HG03469 (cell line): Measurements from ENCODE around the gene BCL11A.

Experiments
- ATAC-seq: cut with Tn5 transposase; IDR thresholded peaks from one replicate; pipeline ENCODE4 v1.9.1; 2021; ENCODE audit warnings: mild to moderate bottlenecking, moderate library complexity, moderate number of reproducible peaks; ENCODE audit not compliant: unreplicated experiment

BCL11A gene

DNA sequence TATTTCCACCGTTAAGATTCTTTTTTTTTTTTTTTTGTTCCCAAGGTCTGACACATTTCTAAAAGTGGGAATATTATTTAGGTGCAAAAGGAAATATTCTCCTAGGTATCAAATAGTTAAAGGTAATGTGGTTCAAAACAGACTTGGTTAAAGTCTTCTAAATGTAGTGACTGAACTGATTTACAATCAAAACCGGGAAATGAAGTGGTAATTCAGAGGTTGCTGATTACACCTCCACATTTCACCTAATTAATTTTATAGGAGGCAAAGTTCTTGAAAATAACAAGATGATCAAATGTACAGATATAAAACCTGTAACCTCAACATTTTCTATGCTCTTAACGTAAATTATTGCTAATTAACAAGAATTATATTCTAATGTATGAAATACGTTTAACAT, 5.1 kb downstream of the BCL11A start:
- ATAC-seq, result no peak

DNA sequence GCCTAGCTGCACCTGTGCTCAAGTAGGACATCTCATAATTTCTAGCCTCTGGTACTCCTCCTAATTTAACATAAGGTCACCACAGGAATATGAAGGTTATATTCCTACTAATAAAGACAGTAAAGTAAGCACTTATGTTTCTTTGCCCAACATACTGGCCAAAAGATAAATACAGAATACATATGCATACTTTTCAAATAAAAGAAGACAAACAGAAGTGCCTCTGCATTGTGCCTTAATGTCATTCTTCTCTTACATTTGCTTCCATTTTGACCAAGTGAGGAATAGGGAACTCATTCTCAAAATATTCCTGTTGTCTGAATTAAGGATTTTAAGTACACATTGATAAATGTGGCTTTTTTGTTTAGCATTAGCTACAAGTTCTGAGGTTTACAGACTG, 5.6 kb downstream of the BCL11A start:
- ATAC-seq, result no peak

DNA sequence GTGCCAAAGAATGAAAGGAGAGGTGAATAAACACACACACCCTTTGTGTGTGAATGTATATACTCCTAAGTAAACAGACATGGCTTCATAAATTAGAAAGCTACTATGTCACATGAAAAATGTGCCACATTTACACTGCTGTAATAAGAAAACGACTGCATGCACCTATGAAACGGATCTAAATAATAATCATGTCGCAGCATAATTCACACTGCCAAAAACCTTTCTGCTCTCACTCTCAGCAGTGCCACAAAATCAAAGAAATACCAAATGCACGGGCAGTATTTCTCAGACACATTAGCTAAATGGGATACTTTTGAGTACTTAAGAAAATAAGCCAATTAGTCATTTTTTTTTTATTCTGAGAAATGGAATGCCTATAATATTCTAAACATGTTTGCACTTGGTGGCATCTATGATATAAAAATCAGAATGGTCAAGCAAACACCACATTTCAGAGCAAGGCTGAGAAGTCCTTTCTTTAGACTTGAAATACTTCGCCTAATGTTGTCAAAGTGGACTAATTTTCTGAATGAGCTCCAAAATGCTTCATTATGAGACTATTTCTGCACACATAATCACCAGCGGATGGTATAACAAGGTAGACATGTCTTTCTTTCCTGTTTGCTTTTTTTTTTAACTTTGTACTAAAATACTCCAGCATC, 6.6 kb downstream of the BCL11A start:
- ATAC-seq, result no peak

DNA sequence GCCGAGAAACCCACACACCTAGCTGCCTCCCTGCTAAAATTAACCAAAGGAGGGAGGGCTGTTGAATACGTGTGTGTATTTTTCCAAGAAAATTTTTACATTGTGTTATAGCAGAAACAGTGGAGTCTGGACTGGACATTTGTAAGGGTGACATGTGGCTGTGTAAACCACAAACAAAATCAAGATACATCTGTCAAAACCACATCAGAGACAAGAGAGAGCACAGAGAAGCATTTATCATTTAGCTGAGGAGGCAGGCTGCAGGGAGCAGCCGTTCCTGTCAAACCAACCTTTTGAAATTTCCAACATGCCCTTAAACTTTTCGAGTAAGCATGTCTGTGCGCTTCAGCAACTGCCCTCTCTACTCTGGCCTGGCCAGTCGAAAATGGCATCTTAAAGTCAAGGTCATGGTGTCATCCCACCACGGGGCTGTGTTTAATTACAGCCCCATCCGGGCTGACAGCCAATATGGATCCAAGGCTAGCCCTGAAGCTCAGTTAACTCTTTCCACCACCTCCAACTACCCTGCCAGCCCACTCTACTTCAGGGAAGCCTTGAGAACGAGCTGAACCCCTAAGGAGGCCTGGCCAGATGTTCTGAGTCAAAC, 8.4 kb downstream of the BCL11A start:
- peak; percentile 32 for ATAC-seq

DNA sequence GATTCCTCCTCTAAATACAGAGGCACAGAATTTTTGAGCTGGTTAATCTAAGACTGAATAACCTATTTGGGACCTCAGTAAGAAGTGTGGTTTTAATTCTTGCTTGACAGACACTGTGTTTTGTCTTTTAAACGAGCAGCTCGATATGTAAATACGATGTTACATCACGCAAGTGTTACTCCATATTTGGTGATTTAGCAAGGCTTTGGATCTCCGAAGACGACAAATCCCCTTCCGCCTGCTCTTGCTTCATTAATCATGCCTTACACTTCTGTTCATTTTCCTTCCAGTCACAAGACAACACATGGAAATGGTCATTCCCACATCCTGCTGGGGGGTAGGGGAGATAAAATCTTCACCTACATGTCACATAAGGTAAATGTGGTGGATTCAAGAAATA, 9.4 kb downstream of the BCL11A start:
- ATAC-seq, result no peak

DNA sequence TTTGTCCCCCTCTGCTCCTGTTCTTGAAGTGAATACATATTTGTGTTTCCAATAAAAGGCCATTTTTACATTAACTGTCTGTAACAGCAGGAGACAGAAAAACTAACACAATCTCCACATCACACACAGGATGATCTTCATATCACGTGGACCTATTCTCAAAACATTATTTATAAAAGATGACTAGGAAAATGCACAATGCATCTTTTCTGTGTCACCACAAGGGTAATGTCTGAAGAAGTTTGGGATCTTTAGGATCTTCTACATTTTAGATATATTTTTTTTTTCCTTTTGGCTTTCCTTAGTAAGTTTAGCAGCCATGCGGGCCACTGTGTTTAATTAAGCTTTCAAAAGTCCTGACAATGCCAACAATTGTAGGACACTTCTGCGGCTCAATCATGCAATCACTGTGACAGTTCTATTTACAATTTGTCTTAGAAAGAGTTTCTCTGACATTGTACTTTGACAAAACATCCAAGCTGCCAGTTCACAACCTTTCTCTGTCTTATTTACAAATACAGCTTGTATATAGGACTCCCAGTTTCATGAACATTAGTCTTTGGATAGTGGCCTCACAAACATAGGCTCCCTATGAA, 12.3 kb downstream of the BCL11A start:
- ATAC-seq, result no peak

DNA sequence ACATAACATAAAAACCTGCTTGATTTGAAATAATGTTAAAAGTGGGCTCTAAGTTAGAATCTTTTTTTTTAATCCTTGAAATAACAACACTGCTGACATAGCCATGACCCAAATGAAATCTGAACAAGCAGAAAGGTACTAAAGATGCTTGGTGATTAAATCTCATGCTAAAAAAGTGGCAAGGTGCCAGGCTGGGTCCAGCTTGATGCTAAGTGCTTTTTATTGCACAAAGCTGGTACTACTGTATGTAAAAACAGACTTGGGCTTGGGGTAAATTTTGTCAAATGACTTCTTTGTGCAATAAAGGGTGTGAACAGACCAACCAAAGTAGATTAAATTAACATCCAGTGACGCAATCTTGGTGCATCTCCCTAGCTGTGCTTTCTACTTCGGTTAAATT, 13.4 kb downstream of the BCL11A start:
- no peak for ATAC-seq

DNA sequence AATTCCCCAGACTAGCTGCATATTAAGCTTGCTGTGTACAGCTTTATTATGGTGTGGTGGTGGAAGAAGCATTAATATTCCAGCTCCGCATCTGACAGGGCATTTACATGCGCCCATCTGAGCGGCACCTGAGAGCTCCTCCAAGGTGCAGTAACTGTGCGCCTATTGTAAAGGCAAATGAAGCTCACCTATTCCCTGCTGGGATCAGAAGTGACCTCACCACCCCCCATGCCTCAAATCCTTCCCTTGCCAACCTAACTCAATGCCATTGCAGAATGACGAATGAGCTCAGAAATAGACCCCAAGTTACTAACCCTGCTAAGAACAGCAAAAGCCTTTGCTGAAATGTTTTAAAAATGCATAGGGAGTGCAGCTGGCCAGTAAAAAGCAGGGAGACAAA, 14.3 kb downstream of the BCL11A start:
- ATAC-seq, result no peak

DNA sequence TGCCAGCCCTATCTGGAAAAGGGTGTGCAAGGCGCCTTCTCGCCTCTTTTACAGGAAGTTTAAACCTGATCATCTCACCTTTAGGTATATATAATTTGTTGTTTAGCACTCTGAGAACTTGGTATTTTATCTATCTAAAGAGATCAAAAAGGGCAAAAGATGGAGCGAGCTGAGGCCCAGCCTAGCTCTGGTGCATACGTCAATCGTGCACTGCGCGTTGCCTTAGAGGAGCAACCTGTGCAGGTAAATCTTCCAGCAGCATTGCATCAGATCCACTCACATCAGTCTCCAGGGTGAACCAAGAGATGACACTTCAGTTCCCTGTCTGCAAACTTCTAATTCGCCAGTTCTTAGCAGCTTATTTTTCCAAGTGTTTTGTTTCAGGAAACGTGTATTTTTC, 15.4 kb downstream of the BCL11A start:
- no peak for ATAC-seq

DNA sequence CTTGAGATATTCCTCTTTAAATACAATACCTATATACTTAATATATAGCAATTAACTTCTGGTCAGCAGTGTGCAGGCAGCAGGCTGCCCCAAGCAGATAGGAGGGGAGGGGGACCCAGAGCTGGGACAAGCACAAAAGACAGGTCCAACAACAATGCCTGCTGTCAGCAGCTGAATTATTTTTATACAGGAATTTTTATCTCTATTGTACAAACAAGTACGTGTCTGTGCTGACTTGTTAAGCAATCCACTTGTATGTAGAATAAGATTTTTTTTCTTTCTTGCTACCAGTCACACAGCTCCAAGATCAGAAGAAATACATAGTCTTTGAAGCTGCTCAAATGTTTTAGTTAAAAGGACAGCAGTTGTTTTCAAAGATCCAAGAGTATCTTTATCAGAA, 16.7 kb downstream of the BCL11A start:
- ATAC-seq, result no peak

DNA sequence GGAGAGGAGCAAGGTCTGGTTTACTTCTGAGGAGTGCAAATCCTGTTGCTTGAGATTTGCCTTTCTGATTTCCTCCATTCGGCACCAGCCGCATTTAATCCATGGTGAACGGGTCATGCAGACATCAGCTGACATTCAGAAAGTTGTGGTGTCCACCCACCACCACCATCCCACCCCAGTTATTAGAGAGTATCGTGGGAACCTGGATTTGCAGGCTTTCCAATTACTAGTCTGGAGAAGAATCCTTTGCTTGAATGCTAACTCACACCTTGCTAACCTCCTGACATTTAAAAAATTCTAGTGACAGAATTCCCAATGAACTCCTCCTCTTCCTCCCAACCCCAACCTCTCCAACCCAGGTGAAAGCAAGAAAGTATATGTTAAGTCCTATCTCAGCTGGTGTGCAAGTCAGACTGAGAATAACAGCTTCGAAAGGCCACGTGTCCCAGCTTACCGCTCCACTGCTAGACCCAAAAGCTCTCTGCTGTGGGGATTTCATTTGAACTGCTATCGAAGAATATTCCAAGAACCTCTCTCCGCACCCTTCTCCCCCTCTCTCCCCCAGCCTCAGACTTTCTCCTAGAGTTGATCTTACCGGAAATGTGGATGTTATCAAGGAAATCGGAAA, 17.7 kb downstream of the BCL11A start:
- peak; percentile 65 for ATAC-seq

DNA sequence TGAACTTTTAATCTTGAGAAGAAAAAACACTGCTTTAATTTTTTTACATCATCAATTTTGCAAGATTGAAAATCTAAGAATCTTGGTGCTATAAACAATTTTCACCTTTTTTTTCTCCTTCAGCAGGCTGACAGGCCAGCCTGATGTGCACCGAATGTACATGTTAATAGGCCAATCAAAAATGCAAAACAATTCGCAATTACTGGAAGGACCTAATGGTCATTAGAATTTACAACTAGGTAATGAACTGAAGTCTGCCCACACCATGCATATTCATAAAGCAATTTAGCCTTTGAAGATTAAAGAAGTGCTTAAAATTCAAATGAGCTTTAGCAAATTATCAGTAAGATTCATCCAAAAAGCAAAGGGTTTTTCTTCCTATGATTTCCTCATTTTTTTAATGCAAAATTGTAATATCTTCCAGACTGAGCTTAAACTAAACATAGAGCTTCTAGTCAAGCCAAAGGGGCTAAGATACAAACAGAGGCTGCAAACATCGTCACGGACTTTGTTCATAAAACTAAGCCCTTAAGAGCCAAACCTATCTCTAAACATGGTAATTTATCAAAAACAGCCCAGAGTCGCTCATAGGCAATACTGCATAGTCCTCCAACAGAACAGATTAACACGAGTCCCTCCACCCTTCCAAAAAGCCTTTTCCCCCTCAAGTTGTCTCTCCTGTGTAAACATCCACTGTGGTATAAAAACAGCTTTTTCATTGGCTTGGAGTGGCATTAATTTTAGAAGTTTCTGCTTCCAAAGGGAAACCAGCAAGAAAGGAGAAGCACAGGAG, 18.4 kb downstream of the BCL11A start:
- ATAC-seq, result no peak

DNA sequence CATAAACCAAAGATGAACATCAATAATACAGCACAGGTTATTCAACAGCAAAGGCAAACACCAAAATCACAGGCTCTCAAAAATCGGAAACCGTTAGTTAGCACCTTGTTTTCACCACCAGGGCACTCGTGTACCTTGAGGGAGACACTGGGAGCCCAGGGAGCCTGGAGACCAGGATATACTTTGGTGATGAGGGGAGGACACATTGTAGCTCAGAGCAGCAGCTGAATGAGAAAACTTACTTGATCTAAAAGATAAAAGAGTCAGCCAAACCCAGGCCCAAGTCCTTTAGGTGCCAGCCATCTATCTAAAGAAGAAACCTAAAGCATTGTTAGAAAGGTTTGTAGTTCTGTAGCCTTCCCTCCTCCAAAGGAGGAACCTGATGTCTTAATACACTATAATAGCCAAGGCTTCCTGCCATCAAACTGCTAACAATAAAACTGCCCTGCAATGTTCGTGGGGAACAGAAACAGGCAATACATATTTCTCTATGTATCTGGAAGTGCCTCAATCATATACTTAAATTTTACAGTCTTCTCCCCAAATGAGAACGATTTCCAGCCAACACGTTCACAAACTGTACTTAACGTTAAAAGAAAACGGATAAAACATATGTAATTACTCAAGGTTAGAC, 19.3 kb downstream of the BCL11A start:
- no peak for ATAC-seq

DNA sequence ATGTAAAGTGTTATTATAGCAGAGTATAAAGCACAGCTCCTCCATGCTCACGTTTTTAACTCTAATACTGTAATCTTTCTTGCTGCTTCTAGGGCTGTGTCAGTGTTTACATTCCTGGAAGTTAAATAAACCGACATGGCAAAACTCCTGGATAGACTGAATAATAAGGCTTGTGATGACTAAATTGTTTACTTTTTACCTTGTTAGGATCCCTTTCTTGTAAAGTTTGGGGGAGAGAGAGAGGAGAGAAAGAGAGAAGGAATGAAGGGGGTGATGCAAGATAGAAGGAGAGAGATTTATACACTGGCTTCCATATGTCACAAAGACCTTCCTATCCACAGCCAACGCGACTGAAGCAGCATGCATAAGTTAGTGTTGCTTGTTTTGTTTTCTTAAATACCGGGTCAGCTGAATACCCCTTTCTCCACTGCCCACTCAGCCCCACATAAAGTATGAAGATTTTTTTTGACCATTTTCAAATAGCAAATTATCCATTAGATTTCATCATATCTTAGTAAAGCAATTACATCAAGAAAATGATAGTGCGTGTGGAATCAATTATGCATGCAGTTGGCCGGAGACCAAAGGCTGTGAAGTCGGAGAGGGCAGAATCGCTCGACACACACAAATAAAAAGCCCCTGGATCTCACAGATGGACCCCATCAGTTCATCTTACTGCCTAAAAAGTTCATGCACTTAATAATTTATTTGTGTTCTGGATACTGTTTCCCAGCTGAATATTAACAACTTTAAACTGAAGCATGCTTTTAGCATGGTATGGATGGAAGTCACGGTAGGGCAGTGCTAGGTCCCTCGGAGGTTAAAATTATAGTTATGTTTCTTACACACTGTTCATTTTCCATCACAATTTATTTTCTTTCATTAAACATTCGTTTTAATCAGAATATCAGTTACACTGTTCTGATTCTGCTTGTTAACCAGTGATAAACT, 20.1 kb downstream of the BCL11A start:
- no peak for ATAC-seq

DNA sequence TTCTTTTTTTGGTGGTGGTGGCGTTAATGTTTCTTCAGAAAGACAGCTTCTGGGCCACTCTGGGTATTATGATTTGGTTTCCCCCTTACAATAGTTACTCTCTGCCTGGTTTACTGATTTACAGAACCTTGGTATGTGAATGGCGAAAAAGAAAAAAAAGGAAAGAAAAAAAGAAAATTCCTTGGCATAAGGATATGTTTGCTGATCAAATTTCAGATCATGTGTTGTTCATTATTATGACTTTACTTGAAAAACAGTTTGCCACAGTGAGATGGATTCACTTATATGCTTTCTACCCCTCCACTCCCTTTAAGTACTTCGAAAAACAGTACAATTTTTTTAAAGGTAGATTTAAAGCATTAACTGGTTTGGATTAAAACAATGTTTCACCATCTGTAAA, 21.0 kb downstream of the BCL11A start:
- no peak for ATAC-seq

DNA sequence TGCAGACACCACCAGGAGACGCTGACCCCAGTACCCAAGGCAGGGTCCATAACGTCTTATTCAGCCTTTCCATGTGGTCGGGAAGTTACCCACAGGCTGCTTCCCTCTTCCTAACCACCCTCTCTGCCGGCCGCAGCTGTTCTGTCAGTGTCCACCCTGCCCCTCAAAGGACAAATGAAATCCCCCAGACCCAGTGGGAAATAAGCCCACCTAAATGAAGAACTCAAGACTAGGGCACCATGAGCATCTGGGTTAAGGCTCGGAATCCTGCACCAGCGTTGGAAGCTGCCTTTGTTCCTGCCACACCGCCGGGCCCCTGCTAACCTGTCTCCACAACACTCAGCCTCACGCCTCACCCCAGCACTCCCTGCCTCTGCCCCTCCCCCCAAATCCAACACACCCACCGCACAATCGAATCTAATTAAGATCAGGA, 21.7 kb downstream of the BCL11A start:
- ATAC-seq, result no peak

DNA sequence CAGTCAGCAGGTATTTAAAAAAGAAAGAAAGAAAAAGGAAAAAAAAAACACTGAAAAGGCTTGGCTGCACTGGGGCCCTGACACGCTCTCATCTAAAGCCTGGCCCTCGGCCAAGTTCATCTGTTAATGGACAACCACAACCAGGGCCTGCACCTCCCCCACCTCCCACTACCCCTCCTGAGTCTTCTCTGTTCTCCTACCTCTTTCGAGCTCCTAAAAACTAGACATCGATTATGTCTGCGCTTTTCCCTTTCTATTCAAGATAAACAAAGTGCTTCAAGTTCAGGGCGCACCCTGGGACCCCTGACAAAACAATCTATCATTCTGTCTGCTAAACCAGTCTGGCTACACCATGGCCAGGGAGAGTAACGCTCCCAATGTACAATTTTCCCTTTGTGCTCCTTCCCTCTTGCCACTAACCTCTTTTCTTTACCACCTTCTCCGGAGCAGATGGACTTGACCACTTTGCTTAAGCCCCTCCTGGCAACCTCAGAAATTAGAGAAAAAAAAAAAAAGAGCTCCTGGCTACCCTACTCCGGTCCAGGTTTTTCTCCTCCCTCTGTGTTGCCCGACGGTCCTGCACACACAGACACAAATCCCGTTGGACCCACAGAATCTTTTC, 22.7 kb downstream of the BCL11A start:
- ATAC-seq, result no peak

DNA sequence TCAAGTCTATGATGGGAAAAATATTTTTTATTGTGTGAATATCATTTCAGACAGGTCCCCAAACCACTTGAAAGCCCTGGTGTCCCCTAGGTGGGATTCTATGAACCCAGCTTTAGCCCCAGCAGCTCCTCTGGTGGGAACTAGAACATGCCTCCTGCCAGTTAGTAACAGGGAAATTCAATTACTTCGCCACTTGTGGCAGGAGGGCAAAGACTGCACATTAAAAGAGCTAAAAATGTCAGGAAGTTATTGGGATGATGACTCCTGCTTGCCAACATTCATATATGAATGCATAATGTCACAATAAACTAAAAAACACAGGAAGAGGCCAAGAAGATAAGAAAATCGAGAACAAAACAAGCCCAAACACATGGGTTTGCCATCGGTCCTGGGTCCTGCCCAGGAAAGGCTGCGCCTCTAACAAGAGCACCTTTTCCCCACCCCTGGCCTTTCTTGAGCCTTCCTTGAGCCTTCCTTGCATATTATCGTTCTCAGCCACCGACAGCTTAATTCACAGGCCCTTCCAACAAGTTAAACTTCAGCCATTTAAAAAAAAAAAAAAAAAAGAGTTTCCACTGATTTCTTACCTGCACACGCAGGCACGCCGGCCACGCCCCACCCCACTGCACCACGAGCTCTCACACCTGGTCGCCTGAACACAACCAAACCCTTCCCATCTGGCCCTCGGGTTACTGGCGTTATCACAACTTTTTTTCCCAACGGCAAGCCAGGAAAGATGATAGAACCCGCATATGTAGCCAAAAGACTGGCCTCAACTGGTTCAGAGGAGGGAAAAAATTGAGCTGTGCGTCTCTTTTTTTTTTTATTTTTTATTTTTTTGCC, 23.4 kb downstream of the BCL11A start:
- no peak for ATAC-seq
